Thyroid gland (tissue), 4 donors: ENCODE measurements around the gene ARHGEF3. TPM values are rescaled to one million over a fixed set of nuclear protein-coding genes. Genes with fewer than 3 reads are reported as not detected.

Source experiments
- DNase-seq, 2 donors: peaks; one replicate each; pipeline ENCODE4 v3.0.0-alpha.2; 2019
- H3K27ac ChIP-seq, 3 donors: fragments of 200-600 bp; sonication (generic); 1 replicate in 2 of 3; 2 replicates in 1 of 3; pipeline ENCODE4 v1.5.1; 2016 to 2019; ENCODE audit warnings: mild to moderate bottlenecking in 1 of 3, moderate library complexity in 1 of 3
- H3K27me3 ChIP-seq: fragments of 200-600 bp; sonication (generic); one replicate; pipeline ENCODE4 v1.5.1; 2019
- H3K36me3 ChIP-seq, 2 donors: fragments of 200-600 bp; sonication (generic); one replicate each; pipeline ENCODE4 v1.5.1; 2016 to 2019
- H3K4me1 ChIP-seq, 2 donors: fragments of 200-600 bp; sonication (generic); one replicate each; pipeline ENCODE4 v1.5.1; 2017 to 2019
- H3K4me3 ChIP-seq, 3 donors: fragments of 200-600 bp; sonication (generic); replicated peaks in 1 of 3; 1 replicate in 2 of 3; 2 replicates in 1 of 3; pipeline ENCODE4 v1.5.1; 2016; ENCODE audit warnings: mild to moderate bottlenecking in 1 of 3
- H3K9me3 ChIP-seq: fragments of 200-600 bp; sonication (generic); one replicate; pipeline ENCODE4 v1.5.1; 2017
- CTCF ChIP-seq, 6 experiments: fragments of 200-600 bp in 3 of 6; fragments of 450-650 bp in 3 of 6; sonication (generic) in 3 of 6; IDR thresholded peaks; one replicate each; pipeline ENCODE4 v1.5.1; 2016 to 2019; ENCODE audit warnings: antibody characterized with exemption in 6 of 6, mild to moderate bottlenecking in 2 of 6, inconsistent platforms in 1 of 6, moderate library complexity in 1 of 6
- POLR2A ChIP-seq, 2 donors: fragments of 450-650 bp; IDR thresholded peaks; one replicate each; pipeline ENCODE4 v1.6.1; 2017; ENCODE audit warnings: antibody characterized with exemption in 2 of 2, mild to moderate bottlenecking in 2 of 2, moderate library complexity in 1 of 2
- WGBS, 2 donors: methylation state at CpG; one replicate each; pipeline ENCODE4 v1.1.5; 2017; 5-methylcytosine and 5-hydroxymethylcytosine counted together
- intact Hi-C: fragments of 100-400 bp; cut with DNase I; formaldehyde crosslinking; loops from one replicate; pipeline ENCODE4 v1.15.1; 2023
- total RNA-seq, 4 donors: library from RNA; depleted of rRNA; stranded (reverse); fragments of >200 nt; gene quantifications; one replicate each; pipeline ENCODE4 v1.2.3, GENCODE V29; 2016

Gene ARHGEF3
- total RNA-seq, 4 donors from 2014 or later: 15.7 to 20.8 (median 18.8) TPM

- Histone ChIP-seq H3K27ac (no peak overlapping the region), H3K9me3 (no peaks in the 10 kb centered on the region), H3K27me3 (no peaks in the 10 kb centered on the region), H3K4me1 (peaks cover 14 to 18% of the 10 kb centered on the region in 2 donors), H3K36me3 (no peaks in the 10 kb centered on the region), H3K4me3 (no peak overlapping the region)
- TF ChIP-seq CTCF (IDR thresholded peaks at IDR 0.05) (no peak), POLR2A (IDR thresholded peaks at IDR 0.05) (no peak)
- intact Hi-C loops: no loop called here
- DNase-seq: peak; percentile 21 to 27
- WGBS, 2 donors: 71 to 78% methylated on average over 6 of the region's 6 CpGs
These were observed 9.1 kb upstream of the ARHGEF3 start for GRCh38 chr3:56810577-56811545.

- Histone ChIP-seq H3K27me3 (no peaks in the 10 kb centered on the region), H3K27ac (no peak overlapping the region), H3K4me3 (no peak overlapping the region), H3K4me1 (peaks cover 4 to 6% of the 10 kb centered on the region in 2 donors), H3K9me3 (no peaks in the 10 kb centered on the region), H3K36me3 (no peaks in the 10 kb centered on the region)
- intact Hi-C loops: no loop called here
- 88% methylated on average over 5 of the region's 5 CpGs for WGBS, 2 donors
- DNase-seq: no peak
- TF ChIP-seq CTCF (IDR thresholded peaks at IDR 0.05) (no peak), POLR2A (IDR thresholded peaks at IDR 0.05) (no peak)
These were observed 4.7 kb upstream of the ARHGEF3 start for GRCh38 chr3:56806407-56806806.

- H3K36me3 ChIP-seq: no peaks in the 10 kb centered on the region
- no peaks in the 10 kb centered on the region for H3K9me3 ChIP-seq
- TF ChIP-seq POLR2A (IDR thresholded peaks at IDR 0.05): no peak
- H3K4me3 ChIP-seq: no peak overlapping the region
- intact Hi-C loops: no loop called here
- 87 to 98% methylated on average over 1 of the region's 1 CpG for WGBS, 2 donors
- DNase-seq: no peak
- no peak overlapping the region for H3K27ac ChIP-seq
- H3K4me1 ChIP-seq: peaks cover 22% of the 10 kb centered on the region in 2 donors
- H3K27me3 ChIP-seq: no peaks in the 10 kb centered on the region
These were observed 1.0 kb upstream of the ARHGEF3 start for GRCh38 chr3:56802790-56803189.

GRCh38 chr3:56802378-56802745 is 613 bp upstream of the ARHGEF3 start:
- Histone ChIP-seq H3K27me3 (no peaks in the 10 kb centered on the region), H3K27ac (peak overlapping the region in 1 of 3 donors; percentile 16), H3K4me3 (peak overlapping the region in 2 of 3 donors; percentile 58 to 93), H3K9me3 (no peaks in the 10 kb centered on the region), H3K4me1 (peaks cover 22 to 24% of the 10 kb centered on the region in 2 donors), H3K36me3 (no peaks in the 10 kb centered on the region)
- 29 to 42% methylated on average over 8 of the region's 8 CpGs for WGBS, 2 donors
- peak in 1 of 2 donors; percentile 27 for DNase-seq
- TF ChIP-seq CTCF (IDR thresholded peaks at IDR 0.05) (peak in 1 of 6 experiments; percentile 18), POLR2A (IDR thresholded peaks at IDR 0.05) (no peak)
- intact Hi-C loops: no loop called here

GRCh38 chr3:56800832-56801661 is 702 bp downstream of the ARHGEF3 start:
- TF ChIP-seq POLR2A (IDR thresholded peaks at IDR 0.05) (no peak), CTCF (IDR thresholded peaks at IDR 0.05) (no peak)
- Histone ChIP-seq H3K4me3 (peak overlapping the region; percentile 21 to 93 (median 58)), H3K27me3 (no peaks in the 10 kb centered on the region), H3K4me1 (peaks cover 22 to 24% of the 10 kb centered on the region in 2 donors), H3K27ac (peak overlapping the region; percentile 51 to 69 (median 60)), H3K9me3 (no peaks in the 10 kb centered on the region), H3K36me3 (no peaks in the 10 kb centered on the region)
- 18 to 25% methylated on average over 18 to 19 of the region's 19 CpGs for WGBS, 2 donors
- intact Hi-C loops: loop anchor here (2.0 kb wide), 1 partner anchor 188 kb away; no protein-coding TSS in a partner anchor
- DNase-seq: peak; percentile 49 to 54
